Right cardiac atrium (tissue), 5 donors: ENCODE measurements around the gene SMOC2. TPM values are rescaled to one million over a fixed set of nuclear protein-coding genes. Genes with fewer than 3 reads are reported as not detected.

Source experiments
- ATAC-seq, 2 donors: fragments of 200-7000 bp; cut with Tn5 transposase; one replicate each; pipeline versions ENCODE4 v1.8.0 to v1.9.1; 2020; ENCODE audit warnings: moderate library complexity in 2 of 2, mild to moderate bottlenecking in 1 of 2
- DNase-seq, 3 donors: peaks; one replicate each; pipeline ENCODE4 v3.0.0-alpha.2; 2020
- H3K27ac ChIP-seq: one replicate; pipeline ENCODE4 v1.5.1; 2013; ENCODE audit warnings: mild to moderate bottlenecking, low read length, control low read depth, moderate library complexity
- H3K27me3 ChIP-seq: one replicate; pipeline ENCODE4 v1.6.1; 2013; ENCODE audit not compliant: control insufficient read depth, insufficient read depth
- H3K4me1 ChIP-seq: one replicate; pipeline ENCODE4 v1.6.1; 2013; ENCODE audit warnings: low read length; ENCODE audit not compliant: control insufficient read depth, insufficient read depth
- H3K4me3 ChIP-seq: one replicate; pipeline ENCODE4 v1.5.1; 2013; ENCODE audit warnings: low read length, control low read depth
- H3K9me3 ChIP-seq: one replicate; pipeline ENCODE4 v1.6.1; 2013; ENCODE audit warnings: low read length; ENCODE audit not compliant: control insufficient read depth
- WGBS: extraction: QIAGEN DNeasy Blood & Tissue Kit; methylation state at CpG from one replicate; pipeline ENCODE4 v1.1.7; 2013; 5-methylcytosine and 5-hydroxymethylcytosine counted together
- intact Hi-C, 4 donors: fragments of 100-400 bp; cut with DNase I; formaldehyde crosslinking; loops; one replicate each; pipeline versions ENCODE4 v1.11.0 to v1.14.0; 2022 to 2023
- long read RNA-seq, 4 donors: library from polyadenylated mRNA; unstranded; transcript quantifications; one replicate each; pipeline ENCODE4 v2.0.0, GENCODE V29; 2020 to 2021
- polyA plus RNA-seq: library from polyadenylated mRNA; stranded (reverse); fragments of 200-250 nt; gene quantifications from one replicate; pipeline ENCODE4 v1.2.3, GENCODE V29; 2013
- total RNA-seq, 4 donors: library from RNA; stranded (reverse); fragmentation: NEBNext Ultra II Directional; extraction: Animal tissue kit (Norgen Biotek cat#: 25700); gene quantifications; one replicate each; pipeline ENCODE4 v1.2.1, GENCODE V29; 2021
- donor health status: healthy with polysubstance abuse.
- donor health status: DM: no; HTN: yes; CAD: no.
- donor health status: DM: no; HTN: no; CAD: no.
- donor health status: DM: no; HTN: yes; CAD: no; lungs with severe emphysema.
- donor health status: DM: yes; HTN: yes; CAD: no.

The SMOC2 gene
- total RNA-seq (10 to 100 TPM in 2 of 4 donors, 1 to 10 TPM in 2; 6.0 to 16.0 (median 10.3) TPM), polyA plus RNA-seq (16.7 TPM)
- long read RNA-seq, donor 1, transcript SMOC2-202 (13 exons, 3,117 nt): major isoform, 8 of 15 reads
- long read RNA-seq, donor 1, partial matches to known transcripts: 3 of 15 reads
- long read RNA-seq, donor 1, other reads (novel, unspliced or antisense): 2 of 15 reads
- long read RNA-seq, donor 2, transcript SMOC2-202 (13 exons, 3,117 nt): major isoform, 6 of 8 reads
- long read RNA-seq, donor 2, partial matches to known transcripts: 0 of 8 reads
- long read RNA-seq, donor 2, other reads (novel, unspliced or antisense): 2 of 8 reads
- long read RNA-seq, donor 3, transcript SMOC2-202 (13 exons, 3,117 nt): major isoform, 14 of 27 reads
- long read RNA-seq, donor 3, partial matches to known transcripts: 10 of 27 reads
- long read RNA-seq, donor 3, other reads (novel, unspliced or antisense): 3 of 27 reads
- long read RNA-seq, donor 4, transcript SMOC2-202 (13 exons, 3,117 nt): major isoform, 6 of 9 reads
- long read RNA-seq, donor 4, partial matches to known transcripts: 1 of 9 reads
- long read RNA-seq, donor 4, other reads (novel, unspliced or antisense): 2 of 9 reads

GRCh38 chr6:168440520-168441433 is at the start of gene SMOC2:
SMOC2 (plus strand) TSS chr6:168441184; CDS start chr6:168441371, 187 bp downstream.
- no peaks in the 10 kb centered on the region for H3K4me1 ChIP-seq
- H3K27me3 ChIP-seq: no peaks in the 10 kb centered on the region
- intact Hi-C loops: no loop called here
- peak within 1 kb of the TSS; percentile 53 for H3K4me3 ChIP-seq
- no peak within 1 kb of the TSS for H3K27ac ChIP-seq
- DNase-seq (peak; percentile 39 to 82 (median 80)), ATAC-seq (peak; percentile 78)
- H3K9me3 ChIP-seq: no peaks in the 10 kb centered on the region
- WGBS: 3% methylated on average over 81 of the region's 81 CpGs

GRCh38 chr6:168393126-168393870 is 47.7 kb upstream of the SMOC2 start:
- H3K4me1 ChIP-seq: no peaks in the 10 kb centered on the region
- 93% methylated on average over 23 of the region's 23 CpGs for WGBS
- peak in 1 of 3 donors; percentile 32 for DNase-seq
- H3K9me3 ChIP-seq: no peaks in the 10 kb centered on the region
- no peak overlapping the region for H3K27ac ChIP-seq
- ATAC-seq: no peak
- no peaks in the 10 kb centered on the region for H3K27me3 ChIP-seq
- intact Hi-C loops: no loop called here
- H3K4me3 ChIP-seq: no peak overlapping the region

- DNase-seq: peak in 1 of 3 donors; percentile 25
- WGBS: 67% methylated on average over 12 of the region's 12 CpGs
- Histone ChIP-seq H3K4me1 (no peaks in the 10 kb centered on the region), H3K4me3 (no peak overlapping the region), H3K27me3 (no peaks in the 10 kb centered on the region), H3K27ac (no peak overlapping the region), H3K9me3 (no peaks in the 10 kb centered on the region)
- intact Hi-C loops: no loop called here
- ATAC-seq: no peak
Observed at GRCh38 chr6:168394606-168395005, 46.4 kb upstream of the SMOC2 start.

- no peak for ATAC-seq
- DNase-seq: peak in 1 of 3 donors; percentile 32
- Histone ChIP-seq H3K27me3 (no peaks in the 10 kb centered on the region), H3K9me3 (no peaks in the 10 kb centered on the region), H3K4me1 (no peaks in the 10 kb centered on the region), H3K4me3 (no peak overlapping the region), H3K27ac (no peak overlapping the region)
- intact Hi-C loops: no loop called here
- WGBS: 85% methylated on average over 12 of the region's 12 CpGs
Observed at GRCh38 chr6:168395983-168396382, 45.0 kb upstream of the SMOC2 start.

- intact Hi-C loops: no loop called here
- H3K27ac ChIP-seq: no peak overlapping the region
- 88% methylated on average over 16 of the region's 16 CpGs for WGBS
- H3K27me3 ChIP-seq: no peaks in the 10 kb centered on the region
- H3K4me1 ChIP-seq: no peaks in the 10 kb centered on the region
- ATAC-seq (no peak), DNase-seq (no peak)
- H3K4me3 ChIP-seq: no peak overlapping the region
- no peaks in the 10 kb centered on the region for H3K9me3 ChIP-seq
Observed at GRCh38 chr6:168396561-168396960, 44.4 kb upstream of the SMOC2 start.

GRCh38 chr6:168397012-168397411 is 44.0 kb upstream of the SMOC2 start:
- no peak overlapping the region for H3K4me3 ChIP-seq
- intact Hi-C loops: no loop called here
- no peak for DNase-seq
- no peak for ATAC-seq
- no peaks in the 10 kb centered on the region for H3K9me3 ChIP-seq
- H3K27me3 ChIP-seq: no peaks in the 10 kb centered on the region
- no peaks in the 10 kb centered on the region for H3K4me1 ChIP-seq
- WGBS: 83% methylated on average over 10 of the region's 10 CpGs
- no peak overlapping the region for H3K27ac ChIP-seq

- H3K9me3 ChIP-seq: no peaks in the 10 kb centered on the region
- 51% methylated on average over 2 of the region's 2 CpGs for WGBS
- no peaks in the 10 kb centered on the region for H3K4me1 ChIP-seq
- DNase-seq (no peak), ATAC-seq (no peak)
- H3K27me3 ChIP-seq: no peaks in the 10 kb centered on the region
- no peak overlapping the region for H3K4me3 ChIP-seq
- no peak overlapping the region for H3K27ac ChIP-seq
- intact Hi-C loops: no loop called here
Observed at GRCh38 chr6:168400037-168400436, 40.9 kb upstream of the SMOC2 start.

- intact Hi-C loops: no loop called here
- 76% methylated on average over 9 of the region's 9 CpGs for WGBS
- H3K27me3 ChIP-seq: no peaks in the 10 kb centered on the region
- H3K4me1 ChIP-seq: no peaks in the 10 kb centered on the region
- no peaks in the 10 kb centered on the region for H3K9me3 ChIP-seq
- ATAC-seq (no peak), DNase-seq (no peak)
- no peak overlapping the region for H3K4me3 ChIP-seq
- H3K27ac ChIP-seq: no peak overlapping the region
Observed at GRCh38 chr6:168403370-168404005, 37.5 kb upstream of the SMOC2 start.

GRCh38 chr6:168404560-168404959 is 36.4 kb upstream of the SMOC2 start:
- H3K27ac ChIP-seq: no peak overlapping the region
- H3K4me3 ChIP-seq: no peak overlapping the region
- intact Hi-C loops: no loop called here
- no peaks in the 10 kb centered on the region for H3K27me3 ChIP-seq
- H3K4me1 ChIP-seq: no peaks in the 10 kb centered on the region
- WGBS: 77% methylated on average over 1 of the region's 1 CpG
- DNase-seq (no peak), ATAC-seq (no peak)
- no peaks in the 10 kb centered on the region for H3K9me3 ChIP-seq

- no peak for DNase-seq
Observed at GRCh38 chr6:168407842-168408241, 33.1 kb upstream of the SMOC2 start.

More at GRCh38 chr6:168407842-168408241, 33.1 kb upstream of the SMOC2 start:
- no peaks in the 10 kb centered on the region for H3K9me3 ChIP-seq
- no peak for ATAC-seq
- no peaks in the 10 kb centered on the region for H3K4me1 ChIP-seq
- 68% methylated on average over 8 of the region's 8 CpGs for WGBS
- intact Hi-C loops: no loop called here
- no peak overlapping the region for H3K27ac ChIP-seq
- H3K27me3 ChIP-seq: no peaks in the 10 kb centered on the region
- H3K4me3 ChIP-seq: no peak overlapping the region
